HG03139 (cell line): Measurements from ENCODE around the gene MB21D2.

Source experiments
- ATAC-seq: cut with Tn5 transposase; IDR thresholded peaks from one replicate; pipeline ENCODE4 v1.9.1; 2021; ENCODE audit not compliant: unreplicated experiment

Gene MB21D2

GRCh38 chr3:192892981-192893700, 24.5 kb downstream of the MB21D2 start:
- peak; percentile 95 for ATAC-seq

- no peak for ATAC-seq
Measured at GRCh38 chr3:192890347-192891335, 27.0 kb downstream of the MB21D2 start.

- no peak for ATAC-seq
Measured at GRCh38 chr3:192889679-192890078, 28.0 kb downstream of the MB21D2 start.

- no peak for ATAC-seq
Measured at GRCh38 chr3:192888190-192888589, 29.5 kb downstream of the MB21D2 start.

GRCh38 chr3:192887701-192888100, 30.0 kb downstream of the MB21D2 start:
- ATAC-seq: no peak

GRCh38 chr3:192887047-192887446, 30.6 kb downstream of the MB21D2 start:
- ATAC-seq: no peak

- no peak for ATAC-seq
Measured at GRCh38 chr3:192884777-192885773, 32.6 kb downstream of the MB21D2 start.

- no peak for ATAC-seq
Measured at GRCh38 chr3:192883512-192883911, 34.1 kb downstream of the MB21D2 start.

GRCh38 chr3:192881159-192881786, 36.4 kb downstream of the MB21D2 start:
- ATAC-seq: no peak

- ATAC-seq: no peak
Measured at GRCh38 chr3:192880313-192880712, 37.3 kb downstream of the MB21D2 start.

- ATAC-seq: no peak
Measured at GRCh38 chr3:192879346-192880031, 38.2 kb downstream of the MB21D2 start.

GRCh38 chr3:192875971-192876565, 41.6 kb downstream of the MB21D2 start:
- ATAC-seq: no peak

- ATAC-seq: no peak
Measured at GRCh38 chr3:192870822-192871221, 46.8 kb downstream of the MB21D2 start.

- ATAC-seq: no peak
Measured at GRCh38 chr3:192869131-192870031, 48.3 kb downstream of the MB21D2 start.

GRCh38 chr3:192867645-192868044, 50.0 kb downstream of the MB21D2 start:
- ATAC-seq: no peak

GRCh38 chr3:192866804-192867203, 50.9 kb downstream of the MB21D2 start:
- no peak for ATAC-seq

- peak; percentile 70 for ATAC-seq
Measured at GRCh38 chr3:192864941-192865340, 52.7 kb downstream of the MB21D2 start.

GRCh38 chr3:192863091-192863420, 54.6 kb downstream of the MB21D2 start:
- ATAC-seq: no peak
